IPS-15b (cell line): ENCODE data around the gene STXBP1.

Source experiments
- H3K27me3 ChIP-seq: one replicate; pipeline ENCODE4 v1.6.1; 2013; ENCODE audit warnings: low read length; ENCODE audit not compliant: control insufficient read depth, insufficient read depth
- H3K36me3 ChIP-seq: one replicate; pipeline ENCODE4 v1.6.1; 2013; ENCODE audit warnings: low read length; ENCODE audit not compliant: control insufficient read depth, insufficient read depth
- H3K4me1 ChIP-seq: one replicate; pipeline ENCODE4 v1.6.1; 2013; ENCODE audit warnings: mild to moderate bottlenecking, low read length; ENCODE audit not compliant: control insufficient read depth, insufficient read depth
- H3K4me3 ChIP-seq: one replicate; pipeline ENCODE4 v1.5.1; 2013; ENCODE audit warnings: low read depth, low read length
- H3K9ac ChIP-seq: one replicate; pipeline ENCODE4 v1.6.1; 2013; ENCODE audit warnings: low read depth, mild to moderate bottlenecking, low read length
- H3K9me3 ChIP-seq: one replicate; pipeline ENCODE4 v1.6.1; 2013; ENCODE audit warnings: mild to moderate bottlenecking, low read length; ENCODE audit not compliant: control insufficient read depth, insufficient read depth

STXBP1 gene

GRCh38 chr9:127741831-127742434, 129.9 kb downstream of the STXBP1 start:
- Histone ChIP-seq H3K9ac (no peak overlapping the region), H3K4me3 (peak overlapping the region; percentile 64), H3K9me3 (no peaks in the 10 kb centered on the region), H3K4me1 (no peaks in the 10 kb centered on the region), H3K36me3 (no peaks in the 10 kb centered on the region), H3K27me3 (peaks cover 2% of the 10 kb centered on the region)
